ENCODE results near the gene KRT85. TPM values are rescaled to one million over a fixed set of nuclear protein-coding genes. Genes with fewer than 3 reads are reported as not detected.

KRT85 gene
- total RNA-seq, 4 donors from 2014 or later, result not detected

DNA sequence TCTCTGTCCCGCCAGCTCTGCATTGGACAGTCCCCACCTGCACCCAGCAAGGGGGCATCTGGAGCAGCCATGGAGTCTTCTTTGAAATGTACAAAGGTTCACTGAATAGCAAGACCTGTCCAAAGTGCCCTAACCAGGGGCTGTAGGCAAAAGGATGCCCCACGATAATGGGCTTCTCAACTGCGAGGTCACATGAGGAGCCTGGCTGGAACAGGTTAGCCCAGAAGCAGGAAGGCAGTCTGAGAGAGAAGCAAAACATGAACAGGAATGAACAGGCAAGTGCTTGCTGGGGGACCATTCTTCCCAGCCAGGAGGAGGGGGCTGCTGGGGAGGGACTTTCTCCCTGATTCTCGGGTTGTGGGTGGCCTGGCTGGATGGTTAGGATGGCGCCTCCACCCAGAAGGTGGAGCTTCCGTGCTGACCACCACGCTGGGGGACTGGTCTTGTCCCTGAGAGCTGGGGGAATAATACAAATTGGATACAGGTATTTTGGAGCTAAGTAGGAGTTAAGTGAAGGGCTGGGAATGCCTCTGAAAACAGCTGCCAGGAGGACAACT lies 7.1 kb downstream of the KRT85 start:
- DNase-seq, result no peak
- intact Hi-C loops (cut with DNase I), result no loop called here
- Histone ChIP-seq H3K27me3 (peaks cover 0 to 46% (median 0%) of the 10 kb centered on the region in 4 donors), H3K36me3 (no peaks in the 10 kb centered on the region), H3K9me3 (no peaks in the 10 kb centered on the region), H3K4me3 (no peak overlapping the region), H3K27ac (no peak overlapping the region), H3K4me1 (peaks cover 0 to 14% (median 0%) of the 10 kb centered on the region in 3 donors)
- TF ChIP-seq POLR2A (IDR thresholded peaks at IDR 0.05), result no peak
- TF ChIP-seq, protein P1, sequence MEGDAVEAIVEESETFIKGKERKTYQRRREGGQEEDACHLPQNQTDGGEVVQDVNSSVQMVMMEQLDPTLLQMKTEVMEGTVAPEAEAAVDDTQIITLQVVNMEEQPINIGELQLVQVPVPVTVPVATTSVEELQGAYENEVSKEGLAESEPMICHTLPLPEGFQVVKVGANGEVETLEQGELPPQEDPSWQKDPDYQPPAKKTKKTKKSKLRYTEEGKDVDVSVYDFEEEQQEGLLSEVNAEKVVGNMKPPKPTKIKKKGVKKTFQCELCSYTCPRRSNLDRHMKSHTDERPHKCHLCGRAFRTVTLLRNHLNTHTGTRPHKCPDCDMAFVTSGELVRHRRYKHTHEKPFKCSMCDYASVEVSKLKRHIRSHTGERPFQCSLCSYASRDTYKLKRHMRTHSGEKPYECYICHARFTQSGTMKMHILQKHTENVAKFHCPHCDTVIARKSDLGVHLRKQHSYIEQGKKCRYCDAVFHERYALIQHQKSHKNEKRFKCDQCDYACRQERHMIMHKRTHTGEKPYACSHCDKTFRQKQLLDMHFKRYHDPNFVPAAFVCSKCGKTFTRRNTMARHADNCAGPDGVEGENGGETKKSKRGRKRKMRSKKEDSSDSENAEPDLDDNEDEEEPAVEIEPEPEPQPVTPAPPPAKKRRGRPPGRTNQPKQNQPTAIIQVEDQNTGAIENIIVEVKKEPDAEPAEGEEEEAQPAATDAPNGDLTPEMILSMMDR (IDR thresholded peaks at IDR 0.05), result no peak
- 74 to 91% methylated on average over 4 to 7 of the region's 7 CpGs for WGBS, 2 donors

DNA sequence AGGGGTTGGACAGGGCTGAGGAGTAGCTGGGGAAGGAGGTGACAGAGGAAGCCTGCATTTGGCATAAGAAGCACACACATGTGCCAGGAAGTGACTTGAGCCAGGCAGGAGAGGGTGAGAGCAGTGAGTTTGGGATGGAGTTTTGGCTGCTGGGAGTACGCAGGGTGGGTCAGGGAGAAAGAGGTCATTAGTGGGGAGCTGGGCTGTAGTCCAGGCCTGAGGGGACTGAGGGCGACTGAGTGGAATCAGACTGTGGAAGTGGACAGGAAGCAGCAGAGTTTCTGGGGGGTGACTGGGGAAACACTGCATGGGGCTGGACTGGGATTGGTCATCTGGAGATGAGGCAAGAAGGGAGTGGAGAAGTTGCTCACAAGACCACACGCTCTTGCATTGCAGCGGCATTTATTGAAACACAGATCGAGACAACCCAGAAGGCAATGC lies 7.6 kb downstream of the KRT85 start:
- peaks cover 0 to 52% (median 0%) of the 10 kb centered on the region in 4 donors for H3K27me3 ChIP-seq
- 85 to 89% methylated on average over 5 of the region's 5 CpGs for WGBS, 2 donors
- peaks cover 0 to 14% (median 0%) of the 10 kb centered on the region in 3 donors for H3K4me1 ChIP-seq
- no peak overlapping the region for H3K4me3 ChIP-seq
- no peaks in the 10 kb centered on the region for H3K9me3 ChIP-seq
- no peaks in the 10 kb centered on the region for H3K36me3 ChIP-seq
- no peak overlapping the region for H3K27ac ChIP-seq
- TF ChIP-seq, protein P1 (IDR thresholded peaks at IDR 0.05), result no peak
- no peak for TF ChIP-seq POLR2A (IDR thresholded peaks at IDR 0.05)
- intact Hi-C loops (cut with DNase I), result no loop called here
- DNase-seq, result no peak

GRCh38 chr12:52358575-52359350 lies 8.5 kb downstream of the KRT85 start:
- peaks cover 0 to 59% (median 0%) of the 10 kb centered on the region in 4 donors for H3K27me3 ChIP-seq
- H3K36me3 ChIP-seq, result no peaks in the 10 kb centered on the region
- no peak for DNase-seq
- no peak overlapping the region for H3K27ac ChIP-seq
- H3K9me3 ChIP-seq, result no peaks in the 10 kb centered on the region
- intact Hi-C loops (cut with DNase I), result no loop called here
- H3K4me1 ChIP-seq, result peaks cover 0 to 21% (median 0%) of the 10 kb centered on the region in 3 donors
- no peak for TF ChIP-seq POLR2A (IDR thresholded peaks at IDR 0.05)
- TF ChIP-seq, protein P1 (IDR thresholded peaks at IDR 0.05), result no peak
- no peak overlapping the region for H3K4me3 ChIP-seq
- 60 to 88% methylated on average over 1 to 2 of the region's 5 CpGs for WGBS, 2 donors

GRCh38 chr12:52356762-52357580 lies 10.3 kb downstream of the KRT85 start:
- peaks cover 0 to 59% (median 0%) of the 10 kb centered on the region in 4 donors for H3K27me3 ChIP-seq
- WGBS, 2 donors, result 87% methylated on average over 10 to 13 of the region's 20 CpGs
- no peak for DNase-seq
- no peaks in the 10 kb centered on the region for H3K9me3 ChIP-seq
- H3K4me1 ChIP-seq, result peaks cover 0 to 22% (median 0%) of the 10 kb centered on the region in 3 donors
- intact Hi-C loops (cut with DNase I), result no loop called here
- no peaks in the 10 kb centered on the region for H3K36me3 ChIP-seq
- H3K4me3 ChIP-seq, result no peak overlapping the region
- TF ChIP-seq POLR2A (IDR thresholded peaks at IDR 0.05), result no peak
- TF ChIP-seq, protein P1 (IDR thresholded peaks at IDR 0.05), result no peak
- no peak overlapping the region for H3K27ac ChIP-seq

Data from esophagus squamous epithelium (tissue), 5 donors.